ENCODE data around the gene CDH13. TPM values are rescaled to one million over a fixed set of nuclear protein-coding genes. Genes with fewer than 3 reads are reported as not detected.

CDH13 gene
- total and polyA plus RNA-seq, 2 donors (not counting 1 experiment from before 2014, with no cell fraction given), result 27.6 to 96.7 TPM

GRCh38 chr16:83769397-83770008, 1142.7 kb downstream of the CDH13 start:
- TF ChIP-seq EZH2 (IDR thresholded peaks at IDR 0.05; ENCODE audit: low read length, missing control alignments), result no peak
- TF ChIP-seq CTCF (conservative IDR thresholded peaks at IDR 0.05 in 1 of 2, IDR thresholded peaks at IDR 0.05 in 1 of 2; ENCODE audit: low read depth in 1 of 2, low read length in 2 of 2), result no peak
- H3K9me3 ChIP-seq (ENCODE audit: control insufficient read depth, insufficient read depth, low read depth, low read length), result no peaks in the 10 kb centered on the region
- H3K36me3 ChIP-seq (ENCODE audit: control insufficient read depth, insufficient read depth, low read length), result no peaks in the 10 kb centered on the region
- no peak overlapping the region for H2AFZ ChIP-seq (ENCODE audit: low read length)
- no peak overlapping the region for H3K4me2 ChIP-seq (ENCODE audit: extremely low read depth, insufficient read depth, low read length)
- H3K4me3 ChIP-seq (replicated peaks in 1 of 4; ENCODE audit: control extremely low read depth in 1 of 4, insufficient read depth in 1 of 4, low read depth in 3 of 4, low read length in 4 of 4), result no peak overlapping the region
- H3K4me1 ChIP-seq (ENCODE audit: control insufficient read depth, extremely low read depth, insufficient read depth, low read length), result no peaks in the 10 kb centered on the region
- no peaks in the 10 kb centered on the region for H3K27me3 ChIP-seq (ENCODE audit: control insufficient read depth, insufficient read depth, low read length)
- H4K20me1 ChIP-seq (ENCODE audit: control insufficient read depth, extremely low read depth, insufficient read depth, low read length), result no peaks in the 10 kb centered on the region
- no peak overlapping the region for H3K27ac ChIP-seq (ENCODE audit: insufficient read depth, low read length)
- H3K79me2 ChIP-seq (ENCODE audit: control insufficient read depth, insufficient read depth, low read length), result no peaks in the 10 kb centered on the region
- H3K9ac ChIP-seq (ENCODE audit: insufficient read depth, low read length), result no peak overlapping the region
- DNase-seq (ENCODE audit: low read depth in 2 of 2), result no peak

GRCh38 chr16:83771306-83771942, 1144.7 kb downstream of the CDH13 start:
- Histone ChIP-seq H2AFZ (ENCODE audit: low read length) (no peak overlapping the region), H3K9me3 (ENCODE audit: control insufficient read depth, insufficient read depth, low read depth, low read length) (no peaks in the 10 kb centered on the region), H3K36me3 (ENCODE audit: control insufficient read depth, insufficient read depth, low read length) (no peaks in the 10 kb centered on the region), H3K4me2 (ENCODE audit: extremely low read depth, insufficient read depth, low read length) (no peak overlapping the region), H3K79me2 (ENCODE audit: control insufficient read depth, insufficient read depth, low read length) (no peaks in the 10 kb centered on the region), H3K9ac (ENCODE audit: insufficient read depth, low read length) (no peak overlapping the region), H4K20me1 (ENCODE audit: control insufficient read depth, extremely low read depth, insufficient read depth, low read length) (no peaks in the 10 kb centered on the region), H3K27ac (ENCODE audit: insufficient read depth, low read length) (no peak overlapping the region), H3K4me3 (replicated peaks in 1 of 4; ENCODE audit: control extremely low read depth in 1 of 4, insufficient read depth in 1 of 4, low read depth in 3 of 4, low read length in 4 of 4) (no peak overlapping the region), H3K27me3 (ENCODE audit: control insufficient read depth, insufficient read depth, low read length) (no peaks in the 10 kb centered on the region), H3K4me1 (ENCODE audit: control insufficient read depth, extremely low read depth, insufficient read depth, low read length) (no peaks in the 10 kb centered on the region)
- TF ChIP-seq CTCF (conservative IDR thresholded peaks at IDR 0.05 in 1 of 2, IDR thresholded peaks at IDR 0.05 in 1 of 2; ENCODE audit: low read depth in 1 of 2, low read length in 2 of 2), result no peak
- TF ChIP-seq EZH2 (IDR thresholded peaks at IDR 0.05; ENCODE audit: low read length, missing control alignments), result no peak
- DNase-seq (ENCODE audit: low read depth in 2 of 2), result no peak

- Histone ChIP-seq H3K9me3 (ENCODE audit: control insufficient read depth, insufficient read depth, low read depth, low read length) (no peaks in the 10 kb centered on the region), H3K27ac (ENCODE audit: insufficient read depth, low read length) (no peak overlapping the region), H3K4me1 (ENCODE audit: control insufficient read depth, extremely low read depth, insufficient read depth, low read length) (no peaks in the 10 kb centered on the region), H3K9ac (ENCODE audit: insufficient read depth, low read length) (no peak overlapping the region), H3K27me3 (ENCODE audit: control insufficient read depth, insufficient read depth, low read length) (no peaks in the 10 kb centered on the region), H3K36me3 (ENCODE audit: control insufficient read depth, insufficient read depth, low read length) (no peaks in the 10 kb centered on the region), H4K20me1 (ENCODE audit: control insufficient read depth, extremely low read depth, insufficient read depth, low read length) (no peaks in the 10 kb centered on the region), H3K79me2 (ENCODE audit: control insufficient read depth, insufficient read depth, low read length) (no peaks in the 10 kb centered on the region), H3K4me3 (replicated peaks in 1 of 4; ENCODE audit: control extremely low read depth in 1 of 4, insufficient read depth in 1 of 4, low read depth in 3 of 4, low read length in 4 of 4) (no peak overlapping the region), H3K4me2 (ENCODE audit: extremely low read depth, insufficient read depth, low read length) (no peak overlapping the region), H2AFZ (ENCODE audit: low read length) (no peak overlapping the region)
- TF ChIP-seq EZH2 (IDR thresholded peaks at IDR 0.05; ENCODE audit: low read length, missing control alignments), result no peak
- TF ChIP-seq CTCF (conservative IDR thresholded peaks at IDR 0.05 in 1 of 2, IDR thresholded peaks at IDR 0.05 in 1 of 2; ENCODE audit: low read depth in 1 of 2, low read length in 2 of 2), result no peak
- no peak for DNase-seq (ENCODE audit: low read depth in 2 of 2)
Measured at GRCh38 chr16:83772806-83773205, 1146.0 kb downstream of the CDH13 start.

Measured in fibroblast of lung (primary cell).